Measurements from ENCODE around the gene USP22.

DNA sequence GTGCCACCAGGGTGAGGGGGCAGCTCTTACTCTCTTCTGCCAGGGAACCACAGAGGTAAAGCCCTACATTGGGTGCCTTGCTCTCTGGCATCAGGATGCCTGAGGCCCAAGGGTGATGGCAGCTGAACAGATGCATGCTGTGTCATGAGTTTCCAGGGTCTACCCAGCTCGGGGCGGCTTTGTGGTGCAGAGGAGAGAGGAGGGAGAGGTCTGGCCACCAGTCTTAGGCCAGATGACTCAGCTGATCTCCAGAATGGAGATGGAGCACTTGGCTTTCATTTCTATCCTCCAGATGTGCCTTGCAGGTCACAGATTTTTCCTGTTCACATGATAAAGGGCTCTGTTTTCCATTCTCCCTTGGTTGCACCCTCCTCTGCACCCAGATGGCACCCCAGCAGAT, 23.6 kb upstream of the USP22 start:
- no peak for TF ChIP-seq CTCF (IDR thresholded peaks at IDR 0.05)
- no peak for TF ChIP-seq POLR2A (IDR thresholded peaks at IDR 0.05)

Data from thyroid gland (tissue), 4 donors.